ENCODE measurements around the gene CANT1.

Gene CANT1

GRCh38 chr17:79009397-79010303 is at the start of gene CANT1:
TSS of gene CANT1 (minus strand) at chr17:79009764. CDS start at chr17:78997622, 12,142 bp downstream.
- DNase-seq: peak; percentile 67

DNA sequence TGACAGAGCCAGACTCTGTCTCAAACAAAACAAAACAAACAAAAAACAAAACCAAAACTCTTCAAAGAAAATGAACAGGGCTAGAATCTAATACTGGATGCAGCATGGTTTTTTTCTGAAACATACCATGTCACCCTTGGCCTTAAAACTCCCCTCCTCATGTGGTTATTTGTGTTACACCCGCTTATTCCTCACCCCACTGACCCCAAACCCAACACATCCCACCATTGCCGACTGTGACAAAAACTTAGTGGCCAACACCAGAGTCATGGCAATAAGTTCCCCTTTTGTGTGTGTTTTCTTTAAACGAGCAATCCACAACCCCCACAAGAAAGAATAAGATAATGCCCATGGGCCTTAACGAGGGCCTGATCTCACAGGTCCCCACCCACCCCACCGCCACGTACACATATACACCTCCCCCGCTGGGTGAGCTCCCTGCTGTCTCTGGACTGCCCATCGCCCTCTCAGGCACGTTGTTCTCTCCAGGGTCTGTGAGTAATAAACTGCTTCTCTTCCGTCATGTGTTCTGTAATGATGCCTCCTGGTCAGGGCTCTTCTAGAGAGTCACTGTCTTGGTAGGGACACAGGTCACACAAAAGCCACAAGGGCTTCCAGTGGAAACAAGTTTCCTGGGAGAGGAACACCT is 48.3 kb upstream of the CANT1 start:
- DNase-seq: no peak

- DNase-seq: no peak
Observed at GRCh38 chr17:79055197-79055596, 45.6 kb upstream of the CANT1 start.

GRCh38 chr17:79054200-79054960 is 44.8 kb upstream of the CANT1 start:
- no peak for DNase-seq

DNA sequence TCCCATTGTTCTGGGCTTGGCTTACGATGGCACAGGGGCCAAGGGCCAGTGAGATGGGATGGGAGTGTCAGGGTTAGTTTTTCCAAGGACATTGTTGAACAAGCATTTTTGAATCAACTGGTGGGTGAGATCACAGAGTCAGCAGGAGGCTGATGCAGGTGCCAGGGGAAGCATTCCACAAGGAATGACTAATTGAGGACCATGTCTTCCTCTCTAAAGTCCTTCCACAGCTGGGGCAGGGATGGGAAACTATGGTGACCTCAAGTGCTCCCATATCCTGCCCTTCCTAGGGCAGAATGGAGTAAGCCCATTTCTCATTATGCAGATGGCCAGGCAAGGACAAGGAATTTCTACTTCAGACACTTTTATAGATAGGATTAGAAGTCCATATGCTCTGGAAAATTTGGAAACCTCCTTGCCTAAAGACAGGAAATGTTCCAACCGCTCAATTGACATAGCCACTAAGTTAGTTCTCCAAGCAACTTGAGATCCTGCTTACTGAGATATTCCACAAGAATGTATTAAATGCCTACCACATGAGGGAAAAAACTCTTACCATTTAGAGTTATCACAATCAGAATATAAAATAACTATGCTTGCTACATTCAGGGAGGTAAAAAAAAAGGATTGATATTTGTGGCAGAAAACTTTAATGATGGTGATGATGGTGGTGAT is 43.8 kb upstream of the CANT1 start:
- peak; percentile 28 for DNase-seq

GRCh38 chr17:79052131-79052530 is 42.6 kb upstream of the CANT1 start:
- DNase-seq: no peak

DNA sequence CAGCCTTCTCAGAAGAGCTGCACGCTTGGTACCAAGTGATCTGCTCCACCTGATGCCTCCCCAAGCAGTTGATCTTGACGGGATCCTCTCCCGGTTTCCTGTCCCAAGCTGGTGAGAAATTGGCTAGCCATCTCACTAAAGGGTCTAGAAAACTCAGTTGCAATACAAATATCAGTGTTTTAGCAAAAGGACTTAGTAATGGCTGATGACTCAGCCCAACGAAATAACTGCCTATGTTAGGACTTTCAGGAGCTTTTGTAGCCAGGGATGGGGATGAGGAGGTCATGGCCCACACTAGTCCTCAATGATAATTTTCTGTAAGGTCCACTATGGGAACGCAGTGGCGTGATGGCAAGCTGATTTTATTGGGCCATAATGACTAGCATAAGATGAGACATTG is 41.7 kb upstream of the CANT1 start:
- no peak for DNase-seq

GRCh38 chr17:79050551-79050950 is 41.0 kb upstream of the CANT1 start:
- DNase-seq: no peak

DNA sequence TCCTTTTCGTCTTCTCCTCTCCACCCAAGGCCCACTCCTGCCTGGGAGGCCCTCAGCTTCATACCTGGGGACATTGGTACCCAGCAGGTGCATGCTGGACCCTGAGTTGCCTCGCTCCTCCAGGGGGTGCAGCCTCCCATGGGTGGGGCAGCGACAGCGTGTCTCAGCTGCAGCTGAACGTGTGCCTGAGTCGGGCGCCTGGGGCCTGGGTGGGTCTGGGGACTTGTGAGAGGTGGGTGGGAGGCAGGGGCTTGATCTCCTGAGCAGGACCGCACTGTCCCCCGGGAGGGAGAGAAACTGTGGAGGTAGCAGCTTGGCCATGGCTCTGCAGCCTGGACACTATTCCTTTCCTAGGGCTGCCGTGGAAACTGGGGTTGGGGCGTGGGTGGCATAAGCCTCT is 40.3 kb upstream of the CANT1 start:
- DNase-seq: no peak

GRCh38 chr17:79048826-79049755 is 39.5 kb upstream of the CANT1 start:
- DNase-seq: no peak

- no peak for DNase-seq
Observed at GRCh38 chr17:79047923-79048825, 38.6 kb upstream of the CANT1 start.

DNA sequence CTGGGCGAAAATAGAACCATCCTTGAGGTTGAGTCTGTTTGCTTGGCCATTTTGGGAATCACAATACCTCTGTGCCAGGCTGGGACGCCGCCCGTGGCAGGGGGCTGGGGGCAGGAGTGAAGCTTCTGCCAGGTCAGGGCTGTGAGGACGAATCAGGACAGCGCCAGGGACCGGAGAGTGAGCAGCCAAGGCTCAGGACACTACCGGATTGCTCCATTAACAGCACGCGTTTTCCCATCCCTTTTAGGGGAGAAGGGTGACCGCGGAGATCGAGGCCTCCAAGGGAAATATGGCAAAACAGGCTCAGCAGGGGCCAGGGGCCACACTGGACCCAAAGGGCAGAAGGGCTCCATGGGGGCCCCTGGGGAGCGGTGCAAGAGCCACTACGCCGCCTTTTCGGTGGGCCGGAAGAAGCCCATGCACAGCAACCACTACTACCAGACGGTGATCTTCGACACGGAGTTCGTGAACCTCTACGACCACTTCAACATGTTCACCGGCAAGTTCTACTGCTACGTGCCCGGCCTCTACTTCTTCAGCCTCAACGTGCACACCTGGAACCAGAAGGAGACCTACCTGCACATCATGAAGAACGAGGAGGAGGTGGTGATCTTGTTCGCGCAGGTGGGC is 37.8 kb upstream of the CANT1 start:
- no peak for DNase-seq

DNA sequence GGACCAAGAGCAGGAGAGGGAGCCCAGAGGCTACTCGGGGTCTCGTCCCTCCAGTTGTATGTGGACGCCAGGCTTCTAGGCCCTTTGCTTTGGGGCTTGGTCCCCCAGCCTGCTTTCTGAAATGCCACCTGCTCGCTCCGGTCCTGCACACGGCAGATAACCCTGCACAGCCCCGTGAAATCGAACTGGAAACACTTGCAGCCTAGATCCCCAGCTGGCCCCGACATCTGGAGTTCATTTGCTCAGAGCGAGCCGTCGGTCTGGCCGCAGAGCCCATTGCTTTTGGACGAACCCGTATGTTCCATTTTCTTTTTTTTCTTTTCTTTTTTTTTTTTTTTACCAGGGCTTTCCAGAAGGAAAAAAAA is 37.3 kb upstream of the CANT1 start:
- DNase-seq: no peak

- no peak for DNase-seq
Observed at GRCh38 chr17:79046197-79046915, 36.8 kb upstream of the CANT1 start.

DNA sequence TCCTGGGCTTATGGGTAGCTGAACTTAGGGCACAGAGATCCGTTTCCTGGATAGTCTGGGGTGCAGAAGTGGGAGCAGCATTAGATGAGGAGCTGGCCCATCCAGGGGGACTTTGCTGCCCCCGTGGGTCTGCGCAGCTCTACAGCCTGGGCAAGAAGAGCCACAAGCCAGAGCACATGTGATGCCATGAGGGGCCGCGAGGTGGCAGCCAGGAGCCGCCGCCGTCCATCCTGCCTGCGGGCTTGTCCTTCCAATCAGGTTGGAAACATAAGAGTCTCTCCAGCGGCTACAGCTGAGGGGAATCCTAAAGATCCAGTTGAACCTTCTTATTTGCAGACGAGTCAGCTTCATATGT is 36.3 kb upstream of the CANT1 start:
- peak; percentile 21 for DNase-seq

DNA sequence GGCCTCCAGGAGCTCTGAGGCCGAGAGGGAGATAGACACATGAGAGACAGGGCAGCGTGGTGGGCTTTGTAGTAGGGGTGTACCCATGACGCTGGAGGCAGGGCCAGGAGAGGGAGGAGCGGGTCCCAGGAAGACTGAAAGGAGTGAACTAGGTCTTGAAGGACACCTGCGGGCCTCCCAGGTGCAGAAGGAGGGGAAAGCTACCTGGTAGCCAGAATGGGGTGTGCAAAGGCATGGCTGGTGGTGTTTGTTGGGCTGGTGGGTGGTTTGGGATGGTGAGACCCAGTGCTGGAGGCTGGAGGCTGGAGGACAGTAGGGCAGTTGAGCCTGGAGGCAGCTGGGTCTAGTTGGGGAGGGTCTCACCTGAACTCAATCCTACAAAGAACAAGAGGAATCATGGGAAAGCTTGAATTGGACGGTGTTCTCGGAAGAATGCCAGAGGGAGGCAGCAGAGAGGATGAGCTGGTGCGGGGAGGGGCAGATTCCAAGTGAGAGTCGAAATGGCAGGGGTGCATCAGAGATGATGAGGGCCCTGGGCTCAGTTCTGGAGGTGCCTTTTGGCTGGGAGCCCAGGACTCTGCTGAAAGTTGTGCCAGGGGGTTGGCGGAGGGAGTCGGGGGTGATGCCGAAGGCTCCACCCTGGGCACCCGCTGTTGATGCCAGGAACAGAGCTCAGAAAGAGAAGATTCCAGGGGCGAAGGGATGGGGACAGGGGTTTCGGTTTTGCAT is 35.6 kb upstream of the CANT1 start:
- no peak for DNase-seq

- no peak for DNase-seq
Observed at GRCh38 chr17:79044462-79044861, 34.9 kb upstream of the CANT1 start.

- DNase-seq: no peak
Observed at GRCh38 chr17:79043931-79044320, 34.4 kb upstream of the CANT1 start.

All from kidney glomerular epithelial cell (primary cell).